Measurements from ENCODE around the gene ADH1A. TPM values are rescaled to one million over a fixed set of nuclear protein-coding genes. Genes with fewer than 3 reads are reported as not detected.

The ADH1A gene
- polyA plus RNA-seq, 1 donor (not counting 4 experiments of a cell fraction or from before 2014, with no cell fraction given) = not detected

Other genes starting within 250 kb of the ADH1A start
- gene ADH5, start 202.2 kb downstream of the ADH1A start, polyA plus RNA-seq = 238 to 314 TPM (median 260 TPM) in 3 replicates
- gene ADH4, start 146.7 kb downstream of the ADH1A start, polyA plus RNA-seq = not detected in 3 replicates
- gene ADH6, start 71.7 kb downstream of the ADH1A start, polyA plus RNA-seq = not detected in 3 replicates
- not detected in 3 replicates for gene ADH1B, start 30.4 kb upstream of the ADH1A start, polyA plus RNA-seq
- 0.03 TPM in 1 of 3 replicates, not detected in the others for gene ADH1C, start 61.8 kb upstream of the ADH1A start, polyA plus RNA-seq
- 0.16 to 2.2 TPM (median 0.56 TPM) in 3 replicates for gene ADH7, start 144.4 kb upstream of the ADH1A start, polyA plus RNA-seq
- gene C4orf17, start 220.0 kb upstream of the ADH1A start, polyA plus RNA-seq = not detected in 3 replicates

All from keratinocyte (primary cell).